Stimulated activated CD4-positive, alpha-beta T cell treated with anti-CD3 and anti-CD28 coated beads, Interleukin-1b, Interleukin-23, amount 100 ng/mL, for 48 hours (primary cell): Measurements from ENCODE around the gene OR1F1.
"Not testable (repeated sequence)": the region's sequence is repeated elsewhere in the genome, so short reads cannot be mapped to it uniquely, and the experiment has no call there.

ENCODE experiments used
- DNase-seq: peaks from one replicate; pipeline ENCODE4 v3.0.0-alpha.2; 2020

Gene OR1F1

DNA sequence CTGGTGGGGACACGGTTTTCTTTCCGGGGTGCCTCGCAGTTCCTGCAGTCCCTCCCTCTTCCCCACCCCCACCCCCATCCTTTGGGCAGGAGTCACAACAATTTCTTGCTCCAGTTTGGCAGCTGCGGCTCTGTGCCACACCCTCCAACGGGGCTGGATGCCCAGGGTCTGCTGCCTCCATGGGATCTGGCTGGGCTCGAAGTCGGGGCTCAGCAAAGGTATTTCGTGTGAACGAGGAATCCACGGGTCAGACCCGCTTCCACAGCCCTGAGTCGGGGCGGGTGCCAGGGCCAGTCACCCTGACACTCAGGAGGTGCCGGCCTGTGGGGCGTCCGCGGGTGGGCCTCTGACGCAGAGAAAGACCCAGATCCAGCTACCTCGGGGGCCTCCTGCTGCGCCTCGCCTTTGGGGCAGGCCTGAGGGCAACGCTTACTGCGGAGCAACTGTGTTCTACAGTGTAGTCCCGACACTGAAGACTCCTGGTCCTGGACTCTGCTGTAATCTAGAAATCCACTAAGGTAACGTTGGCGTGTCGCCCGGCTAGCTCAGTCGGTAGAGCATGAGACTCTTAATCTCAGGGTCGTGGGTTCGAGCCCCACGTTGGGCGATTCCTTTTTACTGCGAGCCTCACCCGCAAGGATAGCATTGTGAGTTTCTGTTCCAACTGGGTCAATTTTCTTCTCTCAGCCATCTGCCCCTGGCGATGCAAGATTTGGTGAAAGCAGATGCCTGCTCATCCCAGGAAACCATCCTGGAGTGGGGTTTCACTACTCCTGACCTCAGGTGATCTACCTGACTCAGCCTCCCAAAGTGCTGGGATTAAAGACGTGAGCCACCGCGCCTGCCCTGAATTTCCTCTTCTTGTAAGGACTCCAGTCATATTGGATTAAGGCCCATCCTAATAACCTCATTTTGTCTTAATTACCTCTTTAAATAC lies 12.6 kb upstream of the OR1F1 start:
- DNase-seq: peak; percentile 76

DNA sequence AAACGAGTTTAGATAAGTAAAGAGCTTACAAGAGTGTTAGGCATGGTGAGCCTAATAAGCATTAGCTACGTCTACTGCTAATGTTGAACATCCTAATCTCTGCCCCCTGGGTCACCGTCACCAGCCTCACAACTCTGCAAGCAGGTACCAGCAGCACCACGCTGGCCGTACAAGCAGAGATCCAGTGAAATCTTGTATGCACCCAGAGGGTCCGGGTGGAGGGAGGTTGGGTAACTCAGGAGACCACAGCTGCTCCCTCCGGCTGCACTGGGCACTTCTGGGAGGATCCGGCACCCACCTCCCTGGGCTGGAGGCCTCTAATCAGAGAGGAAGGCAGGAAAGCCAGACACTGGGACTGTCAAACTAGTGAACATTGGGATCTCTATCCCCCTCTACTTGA lies 8.4 kb upstream of the OR1F1 start:
- DNase-seq: no peak

DNA sequence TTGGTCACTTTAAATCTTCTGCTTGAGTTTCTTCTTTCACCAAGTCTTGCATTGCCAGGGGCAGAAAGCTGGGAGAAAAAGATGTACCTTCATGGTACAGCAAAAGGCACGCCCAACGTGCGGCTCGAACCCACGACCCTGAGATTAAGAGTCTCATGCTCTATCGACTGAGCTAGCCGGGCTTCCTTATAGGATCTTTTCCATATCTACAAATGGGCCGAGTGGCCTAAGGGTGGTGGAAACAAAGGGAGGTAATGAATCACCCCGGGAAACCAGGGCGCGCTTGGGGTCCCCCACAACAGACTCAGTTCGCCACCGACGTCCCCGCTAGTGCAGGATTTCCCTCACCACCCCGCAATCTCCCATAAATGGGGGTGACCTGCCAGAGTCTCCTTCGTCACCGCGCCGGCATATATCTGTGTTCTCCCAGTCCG lies 7.5 kb upstream of the OR1F1 start:
- peak; percentile 42 for DNase-seq

DNA sequence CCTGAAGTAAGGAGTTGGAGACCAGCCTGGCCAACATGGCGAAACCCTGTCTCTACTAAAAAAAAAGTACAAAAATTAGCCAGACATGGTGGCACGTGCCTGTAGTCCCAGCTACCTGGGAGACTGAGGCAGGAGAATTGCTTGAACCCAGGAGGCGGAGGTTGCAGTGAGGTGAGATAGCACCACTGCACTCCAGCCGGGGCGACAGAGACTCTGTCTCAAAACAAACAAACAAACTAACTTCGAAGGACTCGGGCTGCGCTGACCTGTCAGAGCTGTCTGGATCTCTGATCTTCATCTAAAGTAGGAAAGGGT lies 5.8 kb upstream of the OR1F1 start:
- not testable (repeated sequence) for DNase-seq

DNA sequence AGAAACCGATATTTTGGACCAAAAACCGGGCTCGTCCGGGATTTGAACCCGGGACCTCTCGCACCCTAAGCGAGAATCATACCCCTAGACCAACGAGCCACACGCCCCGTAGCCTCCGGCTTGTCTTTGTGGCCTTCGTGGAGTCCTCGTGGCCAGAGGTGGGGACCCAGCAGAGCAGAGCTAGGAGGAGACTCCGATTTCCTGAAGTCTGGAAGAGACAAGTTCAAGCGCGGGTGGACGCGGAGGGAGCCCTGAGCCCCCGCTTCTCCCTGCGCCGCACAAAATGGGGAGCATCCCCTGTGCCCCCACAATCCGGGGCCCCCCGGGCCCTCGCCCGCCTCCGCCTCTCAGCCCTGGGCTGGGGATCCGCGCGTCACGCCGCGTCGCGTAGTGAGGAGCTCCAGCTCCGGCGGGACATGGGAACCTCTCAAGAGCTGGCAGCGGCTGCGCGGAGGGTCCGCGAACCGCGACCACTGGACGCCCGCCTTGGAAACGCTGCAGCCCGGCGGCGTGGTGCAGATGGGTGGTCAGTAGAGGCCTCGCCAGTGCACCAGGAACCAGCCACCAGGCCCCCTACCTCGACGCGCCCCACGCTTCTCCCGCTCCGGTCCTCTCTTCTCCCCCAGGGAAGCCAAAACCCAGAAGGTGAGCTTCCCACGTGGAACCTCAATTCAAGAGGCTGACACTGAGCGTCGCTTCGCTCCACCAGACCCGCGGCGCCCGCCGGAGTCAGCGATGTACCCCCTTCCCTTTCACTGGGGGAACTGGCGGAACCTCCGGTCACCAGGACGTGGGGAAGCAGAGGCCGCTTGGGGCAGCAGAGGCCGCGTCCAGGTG lies 5.2 kb upstream of the OR1F1 start:
- peak; percentile 78 for DNase-seq

DNA sequence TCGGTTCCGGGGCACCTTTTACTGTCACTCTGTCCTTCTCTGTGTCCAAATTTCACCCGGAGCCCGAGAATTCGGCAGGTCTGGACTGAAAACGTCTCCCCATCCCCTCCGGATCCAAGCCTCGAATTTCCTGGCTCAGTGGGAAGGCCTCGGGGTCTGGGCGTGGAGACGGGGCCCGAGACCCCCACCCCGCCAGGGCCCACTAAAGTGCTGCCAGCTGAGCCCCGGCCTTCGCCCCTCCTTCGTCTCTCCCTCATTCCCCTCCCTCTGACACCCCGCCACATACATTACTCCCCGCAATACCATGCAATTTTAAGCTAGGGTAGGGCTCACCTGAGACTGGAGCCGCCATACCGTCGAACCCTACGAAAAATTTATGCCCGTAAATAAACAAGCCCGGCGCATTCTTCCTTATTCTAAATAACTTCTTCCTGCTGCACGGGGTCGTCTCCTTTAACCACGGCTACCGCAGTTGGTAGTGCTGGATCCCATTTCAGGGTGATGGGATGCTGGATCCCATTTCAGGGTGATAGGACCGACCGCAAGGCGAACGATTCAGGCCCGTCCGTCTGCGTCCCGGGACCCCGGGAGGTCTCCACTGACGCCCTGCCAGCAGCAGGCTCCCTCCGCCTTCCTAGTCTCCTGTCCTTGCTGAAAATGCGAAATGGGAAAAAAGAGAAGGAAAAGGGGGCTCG lies 4.4 kb upstream of the OR1F1 start:
- DNase-seq: no peak

DNA sequence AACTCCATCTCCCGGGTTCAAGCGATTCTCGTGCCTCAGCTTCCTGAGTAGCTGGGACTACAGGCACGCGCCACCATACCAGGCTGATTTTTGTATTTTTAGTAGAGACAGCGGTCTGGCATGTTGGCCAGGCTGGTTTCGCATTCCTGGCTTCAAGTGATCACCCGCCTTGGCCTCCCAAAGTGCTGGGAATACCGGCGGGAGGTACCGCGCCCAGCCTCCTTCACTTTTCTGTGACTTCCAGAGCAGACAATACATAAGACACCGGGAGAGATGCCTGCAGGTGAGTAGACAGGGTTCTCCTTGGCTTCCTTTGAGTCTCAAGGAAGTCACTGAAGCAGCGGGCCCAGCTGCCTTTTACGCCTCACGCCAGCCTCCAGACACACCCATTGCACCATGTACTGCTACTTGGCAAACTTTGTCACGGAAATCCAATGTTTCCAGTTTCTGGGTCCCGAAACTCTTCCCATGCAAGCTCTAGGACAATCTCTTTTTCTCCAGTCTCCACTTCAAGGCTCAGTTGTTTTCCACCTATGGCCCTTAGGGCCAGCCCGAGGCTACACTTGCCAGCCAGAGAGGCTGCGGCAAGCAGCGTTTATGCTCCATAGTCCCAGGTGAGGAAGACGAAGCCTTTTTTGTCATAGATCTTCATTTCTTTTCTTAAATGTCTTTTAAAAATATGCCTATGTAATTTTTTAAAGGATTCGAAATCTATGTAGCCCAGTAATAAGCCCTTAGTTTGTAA lies 886 bp upstream of the OR1F1 start:
- DNase-seq: no peak

DNA sequence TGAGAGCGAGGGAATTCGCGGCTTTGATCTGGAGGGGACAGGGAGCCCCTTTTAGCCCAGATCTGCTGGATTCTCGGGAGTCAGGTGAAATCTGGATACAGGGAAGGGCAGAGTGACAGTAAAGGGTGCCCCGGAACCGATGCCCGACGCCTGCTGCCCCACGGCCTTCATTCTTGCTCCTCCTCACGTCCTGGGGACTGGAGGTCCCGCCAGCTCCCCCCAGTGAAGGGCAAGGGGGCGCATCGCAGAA lies 596 bp downstream of the OR1F1 start:
- DNase-seq: no peak

DNA sequence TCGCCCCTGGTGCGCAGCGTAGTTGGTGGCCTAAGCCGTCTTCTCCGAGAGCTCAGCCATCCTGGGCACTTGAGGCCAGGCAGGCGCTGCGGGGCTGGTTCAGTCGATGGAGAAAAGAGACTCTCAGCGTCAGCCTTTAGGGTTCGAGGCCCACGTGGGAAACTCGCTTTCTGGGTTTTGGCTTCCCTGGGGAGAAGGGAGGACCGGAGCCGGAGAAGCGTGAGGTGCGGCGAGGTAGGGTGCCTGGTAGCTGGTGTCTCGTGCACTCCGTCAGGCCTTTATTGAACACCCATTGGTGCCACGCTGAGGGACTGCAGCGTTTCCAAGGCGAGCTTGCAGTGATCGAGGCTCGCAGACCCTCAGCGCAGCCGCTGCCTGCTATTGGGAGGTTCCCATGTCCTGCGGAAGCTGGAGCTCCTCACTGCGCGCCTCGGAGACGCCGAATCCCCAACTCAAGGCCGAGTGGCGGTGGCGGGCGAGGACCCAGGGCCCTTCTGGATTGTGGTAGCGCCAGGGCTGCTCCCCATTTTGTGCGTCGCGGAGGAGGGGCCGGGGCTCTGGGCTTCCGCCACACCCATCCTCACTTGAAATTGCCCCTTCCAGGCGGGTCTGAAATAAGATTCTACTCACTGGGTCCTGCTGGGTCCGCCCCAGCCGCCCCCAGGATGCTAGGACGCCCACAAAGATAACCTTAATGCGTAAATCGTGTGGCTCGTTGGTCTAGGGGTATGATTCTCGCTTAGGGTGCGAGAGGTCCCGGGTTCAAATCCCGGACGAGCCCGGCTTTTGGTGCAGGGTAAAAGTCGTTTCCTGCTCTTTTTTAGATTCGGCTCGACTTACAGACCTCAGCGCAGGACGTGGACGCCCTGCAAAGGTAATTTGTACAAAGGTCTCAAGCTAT lies 1.2 kb downstream of the OR1F1 start:
- DNase-seq: peak; percentile 74

DNA sequence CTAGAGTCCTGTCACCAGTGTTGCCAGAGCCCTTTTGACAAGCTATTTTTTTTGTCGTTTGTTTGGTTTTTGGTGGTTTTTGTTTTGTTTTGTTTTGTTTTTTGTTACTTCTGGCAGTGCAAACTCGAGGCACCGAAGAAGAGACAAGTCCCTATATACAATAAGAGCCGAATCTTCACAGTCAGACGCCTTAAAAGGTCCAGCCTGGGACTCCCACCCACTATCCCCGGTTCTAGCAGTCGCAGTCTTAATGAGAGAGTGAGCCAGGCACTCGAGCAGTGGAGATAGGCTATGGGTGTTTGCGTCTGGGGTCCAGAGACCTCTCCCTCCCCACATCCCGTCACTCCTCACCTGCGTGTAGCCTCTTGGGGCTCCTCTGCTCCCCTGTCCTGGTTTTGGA lies 1.9 kb downstream of the OR1F1 start:
- no peak for DNase-seq

DNA sequence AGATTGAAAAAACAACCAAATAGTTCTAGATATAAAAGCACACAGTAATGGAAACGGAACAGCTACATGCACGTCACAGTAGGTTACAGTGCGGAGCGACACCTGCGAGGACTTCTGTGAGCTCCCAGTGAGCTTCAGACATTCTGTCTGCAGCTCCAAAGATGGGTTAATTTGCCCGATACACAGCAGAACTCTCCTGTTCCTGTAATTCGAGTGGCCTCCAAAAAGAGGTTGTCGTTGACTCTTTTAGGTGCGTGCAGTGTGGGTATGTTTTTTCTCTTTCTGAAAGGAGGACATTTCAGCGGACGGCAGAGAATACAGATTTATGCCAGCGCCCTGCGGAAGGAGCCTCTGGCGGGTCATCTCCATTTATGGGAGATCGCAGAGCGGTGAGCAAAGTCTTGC lies 2.9 kb downstream of the OR1F1 start:
- no peak for DNase-seq

DNA sequence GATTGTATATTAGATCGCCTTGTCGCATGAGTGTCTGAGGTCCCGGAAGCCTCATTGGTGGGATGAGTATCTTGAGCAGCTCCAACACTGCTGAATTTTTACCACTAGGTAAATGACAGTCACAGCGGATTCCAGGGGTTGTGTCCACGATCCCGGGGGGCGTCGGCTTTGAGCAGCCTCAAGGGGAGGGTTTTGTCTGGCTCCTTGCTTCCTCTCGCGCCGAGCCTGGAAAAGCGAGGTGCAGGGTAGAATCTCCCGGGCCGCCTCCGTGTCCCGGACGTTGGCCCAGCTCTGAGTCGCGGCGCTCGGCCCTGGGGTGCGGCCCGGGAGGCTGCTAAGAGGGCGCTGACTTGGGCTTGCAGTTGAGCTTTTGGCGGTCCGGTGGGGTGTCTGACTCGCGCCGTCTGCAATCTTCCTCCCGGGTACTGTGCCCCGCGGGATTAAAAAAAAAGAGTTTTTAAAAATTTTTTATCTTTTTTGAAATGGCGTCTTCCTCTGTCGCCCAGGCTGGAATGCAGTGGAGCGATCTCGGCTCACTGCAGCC lies 4.5 kb downstream of the OR1F1 start:
- DNase-seq: no peak

DNA sequence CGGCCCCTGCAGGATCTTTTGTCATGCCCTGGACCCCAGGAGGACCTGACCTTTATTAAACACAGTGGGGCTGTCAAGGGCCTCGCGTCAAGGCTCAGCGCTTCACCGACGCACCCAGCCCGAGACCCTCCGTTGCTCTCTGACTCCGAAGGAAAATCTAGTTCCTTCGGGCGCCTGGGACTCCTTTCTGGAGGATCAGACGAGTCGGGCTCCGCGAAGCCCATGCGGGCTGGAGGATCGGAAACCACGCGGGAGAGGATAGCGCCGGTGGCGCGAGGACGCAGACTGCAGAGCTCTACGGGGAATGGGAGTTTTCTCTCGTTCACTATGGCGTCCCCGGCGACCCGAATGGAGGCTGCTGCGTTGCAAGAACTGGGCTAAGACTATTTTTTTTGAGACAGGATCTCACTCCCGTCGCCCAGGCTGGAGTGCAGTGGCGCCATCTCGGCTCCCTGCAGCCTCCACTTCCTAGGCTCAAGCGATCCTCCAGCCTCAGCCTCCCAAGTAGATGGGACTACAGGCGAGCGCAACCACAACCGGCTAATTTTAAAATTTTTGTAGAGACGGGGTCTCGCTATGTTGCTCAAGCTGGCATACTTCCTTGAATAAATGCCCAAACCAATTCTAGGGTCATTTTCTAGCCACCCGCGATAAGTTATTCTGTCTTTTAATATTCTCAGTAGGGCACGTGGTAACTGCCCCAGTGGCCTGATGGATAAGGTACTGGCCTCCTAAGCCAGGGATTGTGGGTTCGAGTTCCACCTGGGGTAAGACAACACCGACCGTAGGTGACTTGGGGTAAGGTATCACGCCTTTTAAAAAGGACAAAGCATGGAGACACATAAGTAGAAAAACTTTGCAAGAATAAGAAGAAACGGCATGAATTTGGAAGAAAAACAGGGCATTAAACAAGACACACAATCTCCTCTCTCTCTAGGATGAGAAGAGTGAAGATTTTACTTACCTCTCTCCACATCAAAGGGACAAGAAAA lies 5.5 kb downstream of the OR1F1 start:
- DNase-seq: no peak

DNA sequence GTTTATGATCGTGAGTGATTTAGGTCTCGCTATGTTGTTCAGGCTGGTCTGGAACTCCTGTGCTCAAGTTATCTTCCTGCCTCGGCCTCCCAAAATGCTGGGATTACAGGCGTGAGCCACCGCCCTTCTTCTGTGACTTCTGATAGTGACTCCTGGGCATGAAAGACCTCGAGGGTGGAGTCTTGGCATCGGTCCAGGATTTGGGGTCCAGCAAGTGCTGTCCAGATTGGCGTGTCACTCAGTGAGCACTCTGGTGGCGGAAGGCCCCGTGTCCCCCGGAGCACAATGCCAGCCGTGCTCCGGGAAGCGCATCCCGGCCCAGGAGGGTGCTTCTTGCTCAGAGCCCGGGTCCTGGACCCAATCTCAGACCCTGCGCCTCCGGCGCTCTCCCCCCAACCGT lies 6.8 kb downstream of the OR1F1 start:
- DNase-seq: no peak

DNA sequence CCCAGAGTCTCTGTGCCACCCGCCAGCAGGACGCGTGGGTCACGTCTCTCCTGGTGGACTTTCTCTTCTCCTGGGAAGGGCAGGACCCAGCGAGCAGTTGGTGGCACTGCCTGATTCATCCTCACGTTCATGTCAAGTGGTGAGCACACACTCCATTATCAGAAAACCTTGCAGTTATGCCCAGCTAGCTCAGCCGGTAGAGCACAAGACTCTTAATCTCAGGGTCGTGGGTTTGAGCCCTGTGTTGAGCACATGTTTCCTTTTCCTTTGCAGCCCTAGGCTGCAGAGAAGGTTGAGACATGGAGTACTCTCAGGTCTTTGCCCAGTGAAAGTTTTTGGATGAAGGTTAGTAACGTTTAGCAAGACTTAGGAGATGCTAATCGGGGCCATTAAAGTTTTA lies 8.0 kb downstream of the OR1F1 start:
- no peak for DNase-seq

DNA sequence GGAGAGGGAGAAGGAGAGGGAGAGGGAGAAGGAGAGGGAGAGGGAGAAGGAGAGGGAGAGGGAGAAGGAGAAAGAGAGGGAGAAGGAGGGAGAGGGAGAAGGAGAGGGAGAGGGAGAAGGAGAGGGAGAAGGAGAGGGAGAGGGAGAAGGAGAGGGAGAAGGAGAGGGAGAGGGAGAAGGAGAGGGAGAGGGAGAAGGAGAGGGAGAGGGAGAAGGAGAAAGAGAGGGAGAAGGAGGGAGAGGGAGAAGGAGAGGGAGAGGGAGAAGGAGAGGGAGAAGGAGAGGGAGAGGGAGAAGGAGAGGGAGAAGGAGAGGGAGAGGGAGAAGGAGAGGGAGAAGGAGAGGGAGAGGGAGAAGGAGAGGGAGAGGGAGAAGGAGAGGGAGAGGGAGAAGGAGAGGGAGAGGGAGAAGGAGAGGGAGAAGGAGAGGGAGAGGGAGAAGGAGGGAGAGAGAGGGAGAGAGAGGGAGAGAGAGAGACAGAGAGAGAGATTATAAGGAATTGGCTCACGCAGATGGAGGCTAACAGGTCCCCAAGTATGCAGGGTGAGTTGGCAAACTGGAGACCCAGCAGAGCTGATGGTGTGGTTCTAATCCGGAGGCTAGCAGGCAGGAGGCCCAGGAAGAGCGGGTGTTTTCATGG lies 9.8 kb downstream of the OR1F1 start:
- DNase-seq: not testable (repeated sequence)

DNA sequence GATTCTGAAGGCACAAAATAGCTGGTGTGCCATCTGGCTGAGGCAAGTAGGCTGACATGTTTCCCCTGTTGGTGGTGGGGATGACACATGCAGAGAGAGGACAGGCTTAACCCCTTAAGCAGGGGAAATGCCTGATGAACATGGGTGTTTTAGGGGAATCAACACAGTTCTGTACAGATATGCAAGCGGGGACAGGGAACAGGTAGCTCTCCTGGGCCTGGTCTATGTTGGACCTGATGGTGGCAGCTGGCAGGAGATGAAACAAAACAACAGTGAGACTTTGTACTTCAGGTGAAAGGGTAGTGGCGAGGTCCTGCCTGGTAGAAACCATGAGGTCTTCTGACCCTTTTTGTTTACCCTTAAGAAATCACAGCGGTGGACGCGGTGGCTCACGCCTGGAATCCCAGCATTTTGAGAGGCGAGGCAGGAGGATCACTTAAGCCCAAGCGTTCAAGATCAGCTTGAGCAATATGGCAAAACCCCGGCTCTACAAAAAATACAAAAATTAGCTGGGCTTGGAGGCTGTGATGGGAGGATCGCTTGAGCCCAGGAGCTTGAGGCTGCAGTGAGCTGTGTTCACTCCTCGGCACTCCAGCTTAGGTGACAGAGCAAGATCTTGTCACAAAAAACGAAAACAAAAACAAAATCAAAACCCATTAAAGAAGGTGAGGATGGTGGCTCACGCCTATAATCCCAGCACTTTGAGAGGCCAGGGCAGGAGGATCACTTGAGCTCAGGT lies 10.5 kb downstream of the OR1F1 start:
- DNase-seq: no peak

DNA sequence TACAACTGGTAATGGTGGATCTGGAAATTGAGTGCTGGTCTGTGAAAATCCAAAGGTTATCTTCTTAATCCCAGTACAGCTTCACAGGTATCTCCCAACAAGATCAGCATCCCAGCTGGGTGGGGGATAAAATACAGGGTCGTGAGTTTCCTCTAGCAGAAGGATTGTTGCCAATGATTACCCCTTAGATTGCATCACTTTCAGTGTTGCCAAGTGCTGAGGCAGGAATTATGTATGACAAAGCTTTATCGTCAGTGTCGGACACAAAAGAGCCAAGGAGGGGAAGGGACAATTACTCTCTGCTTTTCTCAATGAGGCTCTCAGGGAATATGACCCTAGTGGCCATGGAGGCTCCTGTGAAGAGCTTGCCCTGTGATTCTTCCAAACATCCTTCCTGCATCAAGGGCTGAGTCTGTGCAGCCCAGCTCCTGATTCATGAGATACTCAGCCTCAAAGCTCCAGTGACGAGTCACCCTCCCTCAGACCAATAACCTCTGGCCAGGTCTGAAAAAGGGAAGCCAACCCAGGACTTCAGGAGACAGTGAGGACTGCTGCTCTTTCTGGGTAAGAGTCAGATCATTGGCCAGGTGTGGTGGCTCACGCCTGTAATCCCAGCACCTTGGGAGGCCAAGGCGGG lies 15.0 kb downstream of the OR1F1 start:
- no peak for DNase-seq

DNA sequence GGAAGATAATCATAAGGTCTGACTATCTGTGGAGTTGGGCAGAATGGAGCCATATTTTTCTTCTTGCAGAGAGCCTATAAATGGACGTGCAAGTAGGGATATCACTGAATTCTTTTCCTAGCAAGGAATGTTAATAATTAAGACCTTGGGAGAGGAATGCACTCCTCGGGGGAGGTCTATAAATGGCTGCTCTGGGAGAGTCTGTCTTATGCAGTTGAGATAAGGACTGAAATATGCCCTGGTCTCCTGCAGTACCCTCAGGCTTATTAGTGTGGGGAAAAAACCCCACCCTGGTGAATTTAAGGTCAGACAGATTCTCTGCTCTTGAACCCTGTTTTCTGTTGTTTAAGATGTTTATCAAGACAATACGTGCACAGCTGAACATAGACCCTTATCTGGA lies 17.9 kb downstream of the OR1F1 start:
- not testable (repeated sequence) for DNase-seq
